Stimulated activated CD8-positive, alpha-beta memory T cell treated with anti-CD3 and anti-CD28 coated beads, Interleukin-7, amount 100 ng/mL, for 4 hours (primary cell): Measurements from ENCODE around the gene COX5B.
"Not testable (repeated sequence)": the region's sequence is repeated elsewhere in the genome, so short reads cannot be mapped to it uniquely, and the experiment has no call there.

Experiments used
- DNase-seq, 2 donors: peaks; one replicate each; pipeline ENCODE4 v3.0.0-alpha.2; 2020; ENCODE audit warnings: low read depth in 2 of 2

Gene COX5B

GRCh38 chr2:97673182-97673914 is 27.5 kb downstream of the COX5B start:
- DNase-seq = no peak

GRCh38 chr2:97673915-97674283 is 28.0 kb downstream of the COX5B start:
- no peak for DNase-seq

- no peak for DNase-seq
These were observed 29.7 kb downstream of the COX5B start for GRCh38 chr2:97675430-97676113.

- DNase-seq = no peak
These were observed 30.8 kb downstream of the COX5B start for GRCh38 chr2:97676620-97677019.

- DNase-seq = no peak
These were observed 31.6 kb downstream of the COX5B start for GRCh38 chr2:97677480-97677879.

- no peak for DNase-seq
These were observed 32.4 kb downstream of the COX5B start for GRCh38 chr2:97678298-97678697.

GRCh38 chr2:97687235-97687634 is 41.4 kb downstream of the COX5B start:
- not testable (repeated sequence) for DNase-seq

- DNase-seq = no peak
These were observed 42.4 kb downstream of the COX5B start for GRCh38 chr2:97688062-97688827.

GRCh38 chr2:97691166-97691565 is 45.3 kb downstream of the COX5B start:
- no peak for DNase-seq

- no peak for DNase-seq
These were observed 47.6 kb downstream of the COX5B start for GRCh38 chr2:97693476-97693875.

GRCh38 chr2:97695744-97696143 is 49.9 kb downstream of the COX5B start:
- no peak for DNase-seq

- DNase-seq = peak; percentile 79 to 88
These were observed 51.7 kb downstream of the COX5B start for GRCh38 chr2:97697252-97698235.
